ENCODE results near the gene FUT1.
"Not testable (repeated sequence)": the region's sequence is repeated elsewhere in the genome, so short reads cannot be mapped to it uniquely, and the experiment has no call there.

FUT1 gene

DNA sequence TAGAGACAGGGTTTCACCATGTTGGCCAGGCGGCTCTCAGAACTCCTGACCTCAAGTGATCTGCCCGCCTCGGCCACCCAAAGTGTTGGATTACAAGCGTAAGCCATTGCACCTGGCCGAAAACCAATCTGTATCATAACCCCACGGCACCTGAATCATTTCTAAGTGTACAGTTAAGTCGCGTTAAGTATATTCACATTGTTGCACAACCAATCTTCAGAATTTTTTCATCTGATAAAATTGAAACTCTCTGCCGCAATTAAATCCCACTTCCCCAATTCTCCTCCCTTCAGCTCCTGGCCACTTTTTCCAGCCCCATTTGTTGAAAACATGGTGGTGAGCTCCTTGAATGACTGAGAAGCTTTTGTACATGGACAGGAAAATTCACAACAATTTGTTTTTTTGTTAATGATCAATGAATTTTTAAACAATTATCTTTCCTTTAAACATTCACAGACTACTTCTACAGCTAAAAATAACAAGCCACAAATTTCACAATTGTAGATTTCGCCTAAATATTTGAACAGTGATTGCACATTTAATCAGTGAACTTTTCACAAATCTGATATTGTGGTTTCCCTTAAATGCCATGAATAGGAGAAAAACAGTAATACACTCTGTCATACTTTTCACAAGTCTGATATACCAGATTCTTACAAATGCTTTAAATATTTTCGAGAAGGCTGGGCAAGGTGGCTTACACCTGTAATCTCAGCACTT, 16.7 kb upstream of the FUT1 start:
- DNase-seq (ENCODE audit: low read depth, low spot score): no peak

DNA sequence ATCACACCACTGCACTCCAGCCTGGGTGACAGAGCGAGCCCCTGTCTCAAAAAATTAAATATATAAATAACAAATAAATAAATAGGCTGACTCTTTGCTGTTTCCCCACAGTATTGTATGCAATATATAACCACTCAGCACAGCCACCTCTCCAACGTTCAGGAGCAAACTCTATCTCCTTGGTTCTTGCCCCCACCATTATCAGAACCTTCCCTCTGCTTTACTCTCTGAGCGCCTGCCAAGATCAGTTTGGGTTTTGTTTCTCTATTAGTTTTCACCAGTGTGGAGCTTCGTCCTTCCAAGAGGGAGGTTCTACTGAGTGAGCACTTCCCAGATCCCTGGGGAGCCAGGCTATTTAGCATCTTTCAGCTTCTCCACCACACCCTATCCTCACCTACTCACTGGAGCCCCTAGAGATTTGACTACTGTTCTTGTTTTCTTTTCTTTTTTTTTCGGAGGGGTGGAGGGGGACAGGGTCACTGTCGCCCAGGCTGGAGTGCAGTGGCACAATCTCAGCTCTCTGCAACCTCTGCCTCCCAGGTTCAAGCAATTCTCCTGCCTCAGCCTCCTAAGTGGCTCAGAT, 15.8 kb upstream of the FUT1 start:
- not testable (repeated sequence) for DNase-seq (ENCODE audit: low read depth, low spot score)

DNA sequence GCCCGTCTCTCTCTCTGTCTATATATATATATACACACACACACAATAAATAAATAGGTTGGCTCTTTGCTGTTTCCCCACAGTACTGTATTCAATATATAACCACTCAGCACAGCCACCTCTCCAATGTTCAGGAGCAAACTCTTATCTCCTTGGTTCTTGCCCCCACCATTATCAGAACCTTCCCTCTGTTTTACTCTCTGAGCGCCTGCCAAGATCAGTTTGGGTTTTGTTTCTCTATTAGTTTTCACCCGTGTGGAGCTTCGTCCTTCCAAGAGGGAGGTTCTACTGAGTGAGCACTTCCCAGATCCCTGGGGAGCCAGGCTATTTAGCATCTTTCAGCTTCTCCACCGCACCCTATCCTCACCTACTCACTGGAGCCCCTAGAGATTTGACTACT, 13.4 kb upstream of the FUT1 start:
- not testable (repeated sequence) for DNase-seq (ENCODE audit: low read depth, low spot score)

DNA sequence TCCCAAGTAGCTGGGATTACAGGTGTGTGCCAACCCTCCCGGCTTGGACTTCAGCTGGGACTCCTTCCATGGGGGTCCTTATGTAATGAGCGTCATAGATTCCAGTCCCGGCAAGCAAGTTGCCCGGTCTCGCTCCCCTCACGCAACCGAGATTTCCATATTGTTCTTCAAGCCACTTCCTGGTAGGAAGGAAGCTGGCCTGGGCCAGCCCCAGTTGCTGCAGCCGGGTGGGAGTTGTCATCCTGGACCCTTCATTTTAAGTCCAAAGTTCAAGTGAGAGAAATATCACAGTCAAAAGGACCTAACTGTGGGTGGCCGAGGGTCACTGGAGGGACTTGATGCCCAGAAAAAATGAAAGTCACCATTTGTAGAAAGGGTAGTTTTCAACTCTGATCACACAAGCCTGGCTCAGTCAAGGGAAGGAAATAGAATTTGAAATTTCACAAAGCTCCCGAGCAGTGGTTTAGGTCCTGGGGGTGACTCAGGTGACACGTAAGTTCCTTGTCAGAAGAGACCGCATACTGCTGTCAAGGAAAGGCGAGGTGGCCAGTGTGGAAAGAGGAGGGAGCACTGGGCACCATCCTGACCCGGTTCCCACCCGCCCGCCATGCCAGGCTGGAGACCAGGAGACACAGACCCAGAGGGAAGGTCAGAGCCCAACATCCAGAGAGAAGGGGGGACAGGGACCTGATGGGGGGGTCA, 8.2 kb upstream of the FUT1 start:
- DNase-seq (ENCODE audit: low read depth, low spot score): no peak

DNA sequence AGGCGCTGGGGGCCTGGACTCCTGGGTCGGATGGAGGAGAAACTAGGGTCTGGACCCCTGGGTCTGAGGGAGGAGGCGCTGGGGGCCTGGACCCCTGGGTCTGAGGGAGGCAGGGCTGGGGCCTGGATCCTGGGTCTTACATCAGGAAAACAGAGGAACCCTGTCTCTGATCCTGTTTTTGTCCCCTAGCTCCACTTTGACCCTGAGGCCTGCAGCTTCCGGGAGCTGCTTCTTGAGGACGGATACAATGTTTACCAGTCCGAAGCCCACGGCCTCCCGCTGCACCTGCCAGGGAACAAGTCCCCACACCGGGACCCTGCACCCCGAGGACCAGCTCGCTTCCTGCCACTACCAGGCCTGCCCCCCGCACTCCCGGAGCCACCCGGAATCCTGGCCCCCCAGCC, 5.3 kb upstream of the FUT1 start:
- DNase-seq (ENCODE audit: low read depth, low spot score): no peak

DNA sequence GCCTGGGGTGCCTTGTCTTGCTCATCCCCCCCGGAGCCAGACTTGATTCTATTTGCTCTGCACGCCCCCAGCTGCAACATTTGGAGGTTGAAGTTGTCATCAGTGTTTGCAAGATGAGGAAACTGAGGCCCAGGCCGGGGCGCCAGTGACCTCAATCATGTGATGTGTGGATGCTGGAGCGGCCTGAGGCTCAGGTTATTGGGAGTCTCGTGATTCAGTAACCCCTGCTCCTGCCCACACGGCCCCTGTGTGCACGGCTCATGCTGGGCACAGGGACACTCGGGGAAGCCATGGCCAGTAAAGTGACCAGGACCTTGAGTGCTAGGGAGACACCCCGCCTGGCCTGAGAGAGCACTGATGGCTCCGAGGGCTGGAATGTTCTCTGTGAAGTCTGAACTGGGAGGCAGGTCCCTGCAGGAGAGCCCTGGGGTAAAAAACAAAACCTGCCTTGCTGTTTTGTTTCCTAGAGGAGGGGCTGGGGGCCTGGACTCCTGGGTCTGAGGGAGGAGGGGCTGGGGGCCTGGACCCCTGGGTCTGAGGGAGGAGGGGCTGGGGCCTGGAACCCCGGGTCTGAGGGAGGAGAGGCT, 4.7 kb upstream of the FUT1 start:
- no peak for DNase-seq (ENCODE audit: low read depth, low spot score)

DNA sequence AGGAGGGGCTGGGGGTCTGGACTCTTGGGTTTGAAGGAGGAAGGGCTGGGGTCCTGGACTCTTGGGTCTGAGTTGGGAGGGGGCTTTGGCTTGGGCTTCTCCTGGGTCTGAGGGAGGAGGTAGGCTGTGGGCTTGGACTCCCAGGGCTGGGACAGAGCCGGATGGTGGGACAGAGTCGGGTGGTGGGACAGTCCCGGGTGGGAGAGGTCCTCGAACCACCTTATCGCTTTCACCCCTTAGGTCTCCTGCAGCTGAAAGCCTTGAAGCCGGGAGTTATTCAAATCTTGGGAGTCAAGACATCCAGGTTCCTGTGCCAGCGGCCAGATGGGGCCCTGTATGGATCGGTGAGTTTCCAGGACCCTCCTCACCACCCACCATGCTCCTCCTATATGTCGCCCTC, 4.2 kb upstream of the FUT1 start:
- no peak for DNase-seq (ENCODE audit: low read depth, low spot score)

DNA sequence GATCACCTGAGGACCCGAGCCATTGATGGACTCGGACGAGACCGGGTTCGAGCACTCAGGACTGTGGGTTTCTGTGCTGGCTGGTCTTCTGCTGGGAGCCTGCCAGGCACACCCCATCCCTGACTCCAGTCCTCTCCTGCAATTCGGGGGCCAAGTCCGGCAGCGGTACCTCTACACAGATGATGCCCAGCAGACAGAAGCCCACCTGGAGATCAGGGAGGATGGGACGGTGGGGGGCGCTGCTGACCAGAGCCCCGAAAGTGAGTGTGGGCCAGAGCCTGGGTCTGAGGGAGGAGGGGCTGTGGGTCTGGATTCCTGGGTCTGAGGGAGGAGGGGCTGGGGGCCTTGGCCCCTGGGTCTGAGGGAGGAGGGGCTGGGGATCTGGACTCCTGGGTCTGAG, 3.8 kb upstream of the FUT1 start:
- DNase-seq (ENCODE audit: low read depth, low spot score): no peak

DNA sequence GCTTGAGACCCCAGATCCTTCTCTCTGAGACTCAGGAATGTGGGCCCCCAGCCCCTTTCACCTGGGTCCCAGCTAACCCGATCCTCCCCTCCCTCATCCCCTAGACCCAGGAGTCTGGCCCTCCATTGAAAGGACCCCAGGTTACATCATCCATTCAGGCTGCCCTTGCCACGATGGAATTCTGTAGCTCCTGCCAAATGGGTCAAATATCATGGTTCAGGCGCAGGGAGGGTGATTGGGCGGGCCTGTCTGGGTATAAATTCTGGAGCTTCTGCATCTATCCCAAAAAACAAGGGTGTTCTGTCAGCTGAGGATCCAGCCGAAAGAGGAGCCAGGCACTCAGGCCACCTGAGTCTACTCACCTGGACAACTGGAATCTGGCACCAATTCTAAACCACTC, 3.3 kb upstream of the FUT1 start:
- DNase-seq (ENCODE audit: low read depth, low spot score): no peak

DNA sequence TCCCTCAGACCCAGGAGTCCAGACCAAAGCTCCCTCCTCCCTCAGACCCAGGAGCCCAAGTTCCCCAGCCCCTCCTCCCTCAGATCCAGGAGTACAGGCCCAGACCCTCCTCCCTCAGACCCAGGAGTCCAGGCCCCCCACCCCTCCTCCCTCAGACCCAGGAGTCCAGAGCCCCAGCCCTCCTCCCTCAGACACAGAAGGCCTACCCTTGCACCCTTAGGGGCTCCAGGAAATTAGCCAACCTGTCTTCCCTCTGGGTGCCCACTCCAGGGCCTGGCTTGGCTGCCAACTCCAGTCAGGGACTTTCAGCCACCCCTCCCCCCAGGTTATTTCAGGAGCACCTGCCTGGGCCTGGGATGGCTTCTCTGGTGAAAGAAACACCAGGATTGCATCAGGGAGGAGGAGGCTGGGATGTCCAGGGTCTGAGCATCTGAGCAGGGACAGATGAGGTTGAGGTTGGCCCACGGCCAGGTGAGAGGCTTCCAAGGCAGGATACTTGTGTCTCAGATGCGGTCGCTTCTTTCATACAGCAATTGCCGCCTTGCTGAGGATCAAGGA, 2.7 kb upstream of the FUT1 start, which contains the start of gene FGF21:
Gene FGF21 (plus strand): TSS at position 441 of the 558 bp plus-strand sequence. CDS start 713 bp downstream, outside the sequence.
- DNase-seq (ENCODE audit: low read depth, low spot score): no peak

DNA sequence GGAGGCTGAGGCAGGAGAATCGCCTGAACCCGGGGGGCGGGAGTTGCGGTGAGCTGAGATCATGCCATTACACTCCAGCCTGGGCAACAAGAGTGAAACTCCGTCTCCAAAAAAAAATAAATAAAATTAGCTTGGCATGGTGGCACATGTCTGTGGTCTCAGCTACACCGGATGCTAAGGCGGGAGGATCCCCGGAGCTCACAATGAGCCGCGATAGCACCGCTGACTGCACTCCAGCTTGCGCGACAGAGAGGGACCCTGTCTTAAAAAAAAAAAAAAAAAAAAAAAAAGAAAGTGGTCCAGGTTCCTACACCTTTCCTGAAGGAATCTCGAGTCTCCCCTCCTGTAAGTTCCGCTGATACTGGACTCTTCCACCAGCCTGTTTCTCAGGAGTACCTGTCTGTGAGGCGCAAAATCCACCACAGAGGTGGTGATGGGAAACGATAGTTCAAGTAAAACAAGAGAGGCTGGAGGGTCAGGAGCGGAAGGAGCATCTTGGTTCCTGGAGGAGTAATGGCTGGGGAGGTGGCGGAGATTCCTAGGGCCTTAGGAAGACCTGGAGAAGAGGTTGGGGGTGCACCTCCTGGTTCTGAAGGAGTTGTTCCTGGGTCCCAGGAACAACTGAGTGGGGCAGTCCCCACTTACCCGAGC, 471 bp downstream of the FUT1 start:
- no peak for DNase-seq (ENCODE audit: low read depth, low spot score)

DNA sequence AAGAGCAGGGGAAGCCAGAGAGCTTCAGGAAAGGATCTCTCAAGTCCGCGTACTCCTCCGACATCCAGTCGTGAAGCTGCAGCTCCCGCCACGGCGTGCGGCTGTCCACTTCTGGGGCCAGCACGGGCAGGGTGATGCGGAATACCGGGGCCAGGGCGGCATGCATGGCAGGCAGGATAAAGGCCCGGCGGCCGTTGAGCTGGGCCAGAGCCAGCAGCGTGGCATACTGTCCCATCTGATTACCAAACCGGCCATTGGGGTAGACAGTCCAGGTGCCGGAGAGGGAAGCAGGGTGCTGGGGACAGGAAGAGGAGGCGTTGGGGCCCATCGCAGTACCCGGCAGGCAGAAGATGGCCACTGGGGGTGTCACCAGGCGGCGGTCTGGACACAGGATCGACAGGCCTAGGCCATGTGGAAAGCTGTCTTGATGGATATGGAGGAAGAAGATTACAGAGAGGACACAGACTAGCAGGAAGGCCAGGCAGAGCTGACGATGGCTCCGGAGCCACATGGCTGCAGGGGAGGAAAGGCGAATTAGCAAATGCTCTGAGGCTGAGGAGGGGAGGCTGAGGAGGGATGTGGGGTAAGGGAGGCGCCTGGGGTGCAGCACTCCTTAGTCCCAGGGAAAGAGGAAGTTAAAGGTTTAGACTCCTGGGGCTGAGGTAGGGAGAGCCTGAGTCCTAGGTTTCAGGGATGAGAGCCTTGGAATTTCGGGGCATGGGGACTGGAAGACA, 1.5 kb downstream of the FUT1 start:
- no peak for DNase-seq (ENCODE audit: low read depth, low spot score)

DNA sequence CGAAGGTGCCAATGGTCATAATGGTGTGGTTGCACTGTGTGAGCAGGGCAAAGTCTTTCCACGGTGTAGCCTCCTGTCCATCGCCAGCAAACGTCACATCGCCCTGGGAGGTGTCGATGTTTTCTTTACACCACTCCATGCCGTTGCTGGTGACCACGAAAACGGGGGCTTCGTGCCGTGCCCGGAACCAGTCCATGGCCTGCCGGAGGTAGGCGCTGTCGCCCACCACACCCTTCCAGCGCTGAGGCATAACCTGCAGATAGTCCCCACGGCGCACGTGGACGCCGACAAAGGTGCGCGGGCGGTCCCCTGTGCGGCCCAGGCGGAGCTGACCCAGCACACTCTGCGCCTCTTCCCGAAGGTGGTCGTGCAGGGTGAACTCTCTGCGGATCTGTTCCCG, 2.1 kb downstream of the FUT1 start:
- DNase-seq (ENCODE audit: low read depth, low spot score): no peak

DNA sequence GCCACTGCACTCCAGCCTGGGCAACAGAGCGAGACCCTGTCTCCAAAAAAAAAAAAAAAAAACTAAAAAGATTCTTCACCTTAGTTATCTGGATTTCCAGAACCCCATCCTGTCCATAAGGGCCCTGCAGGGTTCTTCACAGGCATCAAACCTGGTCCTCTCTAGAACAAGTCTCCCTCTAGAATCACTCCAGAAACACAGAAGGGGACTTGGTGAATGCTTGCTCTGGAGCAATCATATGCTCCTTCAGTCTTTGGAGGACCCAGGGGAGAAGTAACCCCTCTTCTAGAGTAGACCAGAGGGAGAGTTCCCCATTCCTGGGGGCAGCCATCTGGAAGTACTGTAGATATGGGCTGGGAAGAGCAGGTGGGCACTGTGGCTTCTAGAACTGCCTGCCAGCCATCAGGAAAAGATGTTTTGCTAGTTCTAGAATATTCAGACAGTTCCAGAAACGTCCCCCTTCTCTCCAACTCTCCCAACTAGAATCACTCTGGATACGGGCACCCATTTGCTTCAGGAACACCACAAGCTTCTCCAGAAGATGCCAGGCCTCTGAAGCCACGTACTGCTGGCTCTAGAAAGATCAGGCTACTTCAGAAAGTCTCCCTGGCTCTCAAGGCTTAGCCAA, 2.8 kb downstream of the FUT1 start:
- DNase-seq (ENCODE audit: low read depth, low spot score): no peak

DNA sequence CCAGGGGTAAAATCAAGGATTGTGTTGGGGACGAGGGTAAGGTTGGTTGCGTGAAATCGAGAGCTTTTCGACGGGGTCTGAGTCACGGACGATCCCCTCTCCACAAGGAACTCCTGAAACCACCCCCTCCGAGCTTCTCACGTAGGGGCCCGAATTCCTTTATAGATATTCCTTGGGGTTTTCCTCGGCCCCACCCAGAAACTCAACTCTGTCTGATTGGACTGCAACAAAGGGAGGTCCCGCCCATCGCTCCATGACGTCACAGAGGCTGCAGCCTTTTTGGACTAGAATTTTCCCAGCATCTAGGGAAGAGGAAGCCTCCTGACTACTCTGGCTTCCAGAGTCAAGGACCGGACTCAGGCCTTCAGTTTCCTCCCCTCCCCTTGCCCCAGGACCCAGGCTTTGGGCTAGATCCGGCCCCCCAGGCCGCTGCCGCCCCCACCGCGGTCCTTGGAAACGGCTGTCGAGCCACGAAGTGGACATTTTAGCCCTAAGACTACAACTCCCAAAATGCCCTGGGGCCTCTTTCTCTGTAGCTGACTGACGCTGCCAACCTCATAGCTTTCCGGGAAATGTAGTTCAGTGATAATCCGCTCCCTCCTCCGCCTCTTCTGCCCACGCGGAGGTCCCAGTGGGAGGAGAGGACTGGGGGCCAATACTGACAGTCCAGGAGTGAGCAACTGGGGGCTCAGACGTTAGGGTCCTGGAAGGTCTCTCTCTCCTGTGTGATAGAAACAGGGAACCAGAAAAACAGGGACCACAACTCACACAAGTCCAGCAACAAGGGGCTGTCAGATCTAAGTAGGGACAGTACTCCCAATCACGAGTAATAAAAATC, 5.5 kb downstream of the FUT1 start, which contains the start of gene IZUMO1:
Gene IZUMO1 (minus strand): TSS at position 172 of the 838 bp plus-strand sequence. CDS start 1,050 bp downstream, outside the sequence.
- DNase-seq (ENCODE audit: low read depth, low spot score): peak; percentile 95

DNA sequence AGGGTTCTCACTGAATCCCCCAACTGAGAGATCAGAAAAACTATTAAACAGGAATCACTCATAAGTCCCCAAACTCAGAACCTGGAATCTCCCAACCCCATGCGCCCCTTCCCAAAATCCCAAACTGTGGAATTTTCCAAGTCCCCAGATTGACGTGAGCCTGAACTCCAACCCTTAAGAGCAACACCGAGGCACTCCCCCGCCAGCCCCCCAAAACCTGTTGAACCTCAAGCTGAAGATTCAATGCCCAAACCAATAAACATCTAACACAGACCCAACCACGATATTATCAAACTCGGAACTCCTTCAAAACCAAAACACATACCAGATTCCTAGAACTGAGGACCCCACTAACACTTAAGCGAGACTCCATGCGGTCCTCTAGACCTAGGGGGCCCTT, 6.3 kb downstream of the FUT1 start:
- DNase-seq (ENCODE audit: low read depth, low spot score): no peak

DNA sequence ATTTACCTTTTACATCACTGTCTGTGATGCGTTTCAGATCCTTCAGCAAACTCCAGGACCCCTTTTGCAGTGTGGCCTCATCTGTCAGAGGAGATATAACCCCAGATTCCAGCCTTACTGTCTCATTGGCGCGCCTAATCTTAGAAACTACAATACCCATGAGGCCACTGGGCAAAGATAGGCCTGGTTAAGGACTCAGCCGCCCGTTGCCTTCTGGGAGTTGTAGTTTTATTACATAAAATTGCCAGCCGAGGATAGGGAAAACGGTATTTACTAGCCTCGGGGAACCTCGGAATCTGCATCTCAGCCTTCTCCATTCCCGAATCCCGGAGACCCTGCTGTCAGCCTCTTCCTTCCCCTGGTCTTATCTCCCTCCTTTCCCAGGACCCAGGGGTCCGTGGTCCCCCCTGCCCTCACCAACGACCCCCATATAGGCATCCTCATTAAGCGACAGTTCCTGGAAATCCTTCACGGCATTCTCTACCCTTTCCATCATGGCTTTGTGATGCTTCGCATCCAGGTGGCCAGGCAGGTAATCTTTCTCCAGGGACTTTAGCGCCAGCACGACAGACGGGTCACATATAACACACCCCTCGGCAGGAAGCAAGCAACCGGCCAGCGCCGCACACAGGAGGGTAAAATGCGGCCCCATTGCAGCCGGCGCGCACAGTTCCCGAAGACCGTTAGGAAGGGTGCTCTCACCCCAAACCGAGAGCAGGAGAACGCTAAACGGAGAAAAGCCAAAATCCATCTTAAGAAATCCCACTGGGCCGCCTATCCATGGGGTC, 7.0 kb downstream of the FUT1 start:
- DNase-seq (ENCODE audit: low read depth, low spot score): peak; percentile 76

DNA sequence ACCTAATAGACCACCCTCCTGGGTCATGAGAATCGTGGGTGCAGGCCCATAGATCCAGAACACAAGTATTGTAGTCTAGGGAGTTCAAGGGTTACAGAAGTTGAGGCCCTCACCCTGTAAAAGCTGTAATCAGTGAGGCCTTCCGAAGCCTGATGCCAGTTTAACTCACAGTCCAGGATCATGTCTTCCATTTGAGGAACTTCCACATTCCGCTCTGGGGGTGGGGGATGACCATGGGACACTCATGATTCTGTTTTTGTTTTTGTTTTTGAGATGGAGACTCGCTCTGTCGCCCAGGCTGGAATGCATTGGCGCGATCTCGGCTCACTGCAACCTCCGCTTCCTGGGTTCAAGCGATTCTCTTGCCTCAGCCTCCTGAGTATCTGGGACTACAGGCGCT, 10.3 kb downstream of the FUT1 start:
- no peak for DNase-seq (ENCODE audit: low read depth, low spot score)

Measured in astrocyte of the hippocampus (primary cell).